COLO829 (cell line): Measurements from ENCODE around the gene MTTP.
A peak's percentile ranks its signal among the peaks of the same experiment; 100 is the strongest.

Experiments used
- DNase-seq: peaks from one replicate; pipeline ENCODE4 v3.0.0; 2012; ENCODE audit warnings: low spot score

Gene MTTP

GRCh38 chr4:99642725-99643489, 68.3 kb downstream of the MTTP start:
- no peak for DNase-seq

GRCh38 chr4:99644453-99644852, 69.8 kb downstream of the MTTP start:
- DNase-seq = no peak

DNA sequence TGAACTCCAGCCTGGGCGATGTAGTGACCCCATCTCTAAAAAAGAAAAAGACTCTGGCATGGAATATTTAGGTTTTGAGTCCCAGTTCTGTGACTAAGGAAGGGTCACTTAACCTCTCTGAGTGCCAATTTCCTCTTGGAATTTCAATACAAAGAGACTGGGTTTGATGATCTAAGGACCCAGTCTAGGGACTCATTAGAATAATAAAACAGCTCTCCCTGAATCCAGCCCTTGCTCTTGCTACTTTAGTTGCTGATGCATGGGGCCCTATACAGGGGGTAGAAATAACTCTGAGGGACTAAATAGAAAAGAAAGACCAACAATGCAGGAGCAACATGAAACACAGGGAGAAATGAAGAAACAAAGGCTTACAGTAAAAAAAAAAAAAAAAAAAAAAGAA, 70.4 kb downstream of the MTTP start:
- DNase-seq = no peak

- no peak for DNase-seq
These were observed 71.0 kb downstream of the MTTP start for GRCh38 chr4:99645638-99646037.

- DNase-seq = no peak
These were observed 72.4 kb downstream of the MTTP start for GRCh38 chr4:99647071-99647470.

- no peak for DNase-seq
These were observed 73.7 kb downstream of the MTTP start for GRCh38 chr4:99648321-99648720.

DNA sequence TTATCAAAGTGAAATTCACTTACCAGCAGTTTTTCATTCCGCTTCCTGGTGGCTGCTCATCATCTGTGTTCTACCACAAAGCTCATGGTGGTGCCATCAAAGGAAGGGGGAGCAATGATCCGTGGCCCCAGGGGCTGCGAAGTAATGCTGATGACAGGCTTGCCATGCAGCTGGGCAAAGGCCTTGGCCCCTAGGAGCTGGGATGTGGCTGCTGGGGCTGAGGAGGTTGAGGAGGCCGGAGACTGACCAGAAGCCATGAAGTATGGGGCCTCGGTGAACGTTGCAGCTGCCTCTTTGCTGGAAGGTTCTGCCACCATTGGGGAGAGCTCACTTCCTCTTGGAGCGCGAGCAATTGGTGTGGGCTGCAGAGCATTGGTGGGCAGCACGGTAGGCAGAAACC, 74.6 kb downstream of the MTTP start:
- no peak for DNase-seq

DNA sequence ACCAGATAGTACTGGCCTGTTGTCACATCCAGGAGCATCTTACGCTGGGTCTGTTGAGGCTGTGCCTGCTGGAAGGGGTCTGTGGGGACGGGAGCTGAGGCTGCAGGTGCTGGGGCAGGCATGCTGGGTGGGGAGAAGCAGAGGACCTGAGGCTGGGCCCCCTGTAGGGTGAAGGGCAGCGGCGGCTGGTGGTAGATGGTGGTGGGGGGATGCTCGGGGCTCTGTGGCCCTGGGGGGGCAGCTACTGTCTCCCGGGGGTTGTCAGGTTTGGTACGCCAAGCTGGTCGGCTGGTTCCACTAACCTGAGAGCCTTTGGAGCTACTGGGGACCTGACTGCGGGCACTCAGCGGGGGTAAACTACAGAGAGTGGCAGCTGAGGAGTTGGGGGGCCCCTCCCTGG, 75.2 kb downstream of the MTTP start:
- DNase-seq = no peak

GRCh38 chr4:99651016-99651769, 76.6 kb downstream of the MTTP start:
- no peak for DNase-seq

- no peak for DNase-seq
These were observed 77.3 kb downstream of the MTTP start for GRCh38 chr4:99651811-99652485.

DNA sequence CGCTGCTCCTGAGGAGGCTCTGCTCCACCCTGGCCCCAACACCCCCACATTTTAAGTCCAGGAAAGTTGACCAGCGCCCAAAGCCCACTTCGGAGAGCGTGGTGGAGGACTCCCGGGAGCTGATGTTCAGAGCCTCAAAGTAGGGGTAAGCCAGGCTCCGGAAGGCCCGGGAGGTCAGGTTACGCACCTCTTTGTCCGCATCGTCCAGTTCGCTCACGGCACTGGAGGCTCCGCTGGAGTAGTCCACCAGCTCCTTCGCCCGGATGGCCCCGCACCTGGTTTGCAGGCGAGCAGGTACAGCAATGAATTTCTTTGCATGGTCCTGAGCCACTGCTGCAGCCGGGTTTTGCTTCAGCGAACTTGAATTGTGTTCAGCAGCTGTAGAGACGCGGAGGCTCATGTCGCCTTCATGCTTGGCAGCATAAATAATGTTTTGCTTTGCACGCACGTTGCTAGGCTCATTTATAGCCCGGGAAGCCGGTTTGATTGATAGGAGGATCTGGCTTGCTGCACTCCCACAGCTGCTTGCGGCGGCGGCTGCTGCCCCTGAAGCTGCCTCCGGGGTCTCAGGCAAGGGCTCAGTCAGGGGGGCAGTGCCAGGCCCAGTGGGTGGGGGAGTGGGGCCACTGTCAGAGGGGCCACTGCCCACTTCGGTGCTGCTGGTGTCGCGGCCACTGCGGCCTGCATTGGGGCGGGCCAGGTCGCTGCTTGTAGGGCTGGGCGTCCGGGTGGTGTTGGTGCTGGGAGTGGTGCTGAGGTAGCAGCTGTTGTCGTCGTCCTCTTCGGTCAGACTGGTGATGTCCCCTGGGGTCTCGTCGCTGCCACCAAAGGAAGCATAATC, 78.2 kb downstream of the MTTP start:
- no peak for DNase-seq

DNA sequence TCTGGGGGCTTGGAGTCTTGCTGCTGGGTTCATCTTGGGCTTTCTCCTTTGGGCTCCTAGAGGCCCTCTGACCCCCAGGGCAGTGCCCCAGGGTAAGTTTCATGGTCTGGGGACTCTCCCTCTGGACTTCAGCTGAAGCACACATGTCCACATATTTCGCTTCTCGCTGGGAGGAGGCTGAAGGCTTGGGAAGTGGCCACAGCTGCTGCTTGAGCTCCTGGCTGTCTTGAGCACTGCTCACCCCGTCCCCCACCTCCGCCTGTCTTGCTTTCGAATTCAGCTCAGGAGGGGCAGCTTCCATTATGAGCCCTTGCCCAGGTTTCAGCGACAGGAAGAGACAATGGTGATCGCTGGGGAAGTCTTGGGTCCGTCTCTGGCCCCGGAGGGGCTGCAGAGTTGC, 79.3 kb downstream of the MTTP start:
- no peak for DNase-seq

GRCh38 chr4:99654361-99654761, 79.7 kb downstream of the MTTP start:
- peak; percentile 12 for DNase-seq

DNA sequence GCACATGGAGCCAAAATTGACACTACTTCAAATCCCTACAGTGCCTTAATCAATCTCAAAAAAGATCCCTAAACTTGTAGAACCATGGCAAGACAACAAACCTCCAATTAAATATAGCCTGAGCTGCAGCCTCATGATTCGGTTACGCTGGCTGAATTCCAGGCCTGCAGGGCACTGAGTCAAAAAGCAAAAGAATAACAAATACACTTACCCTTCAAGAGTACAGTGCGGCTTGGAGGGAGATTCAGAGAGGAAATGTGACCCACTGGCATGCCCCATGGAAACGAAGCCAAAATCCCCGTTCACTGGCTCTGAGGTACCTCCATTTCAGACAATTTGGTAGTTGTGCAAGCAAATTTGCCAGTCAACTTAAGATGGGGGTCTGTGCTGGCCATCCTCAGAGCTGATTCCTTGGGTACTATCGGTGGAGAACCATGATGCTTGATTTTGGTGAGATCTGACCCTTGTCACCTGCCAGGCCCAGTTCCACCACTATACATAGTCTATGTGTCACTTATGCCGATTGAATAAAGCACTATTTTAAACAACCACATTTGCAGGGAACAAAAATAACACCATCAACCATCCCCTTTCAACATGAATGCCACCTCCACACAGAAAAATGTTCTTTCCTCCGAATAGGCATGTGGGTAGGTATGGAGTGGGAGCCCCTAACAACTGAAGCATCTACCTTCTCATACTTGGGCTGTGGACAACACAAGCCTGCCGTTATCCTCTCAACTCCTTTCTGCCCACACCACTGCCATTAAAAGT, 80.9 kb downstream of the MTTP start:
- DNase-seq = peak; percentile 57

- no peak for DNase-seq
These were observed 83.2 kb downstream of the MTTP start, which contains the start of gene C4orf54 for GRCh38 chr4:99657798-99658197. C4orf54 (minus strand) TSS chr4:99657828; CDS start chr4:99654648, 3,180 bp downstream.

- no peak for DNase-seq
These were observed 84.0 kb downstream of the MTTP start for GRCh38 chr4:99658666-99659065.

DNA sequence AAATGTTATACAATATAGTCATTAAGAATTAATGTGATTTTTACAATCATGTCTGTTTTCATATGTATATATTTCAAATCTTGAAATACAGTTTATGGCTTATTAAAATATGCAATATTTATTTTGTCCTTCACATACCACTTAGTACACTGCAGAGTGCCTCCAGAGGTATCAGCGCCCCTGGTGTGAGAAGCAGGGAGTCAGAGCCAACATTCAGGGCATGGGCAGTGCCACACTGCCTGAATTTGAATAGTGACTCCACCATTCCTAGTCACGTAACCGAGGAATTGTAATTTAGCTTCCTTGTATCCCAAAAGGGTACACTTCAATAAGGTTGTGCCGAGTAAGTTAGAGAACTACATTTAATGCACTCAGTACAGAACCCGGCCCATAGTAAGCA, 87.3 kb downstream of the MTTP start:
- no peak for DNase-seq

- no peak for DNase-seq
These were observed 90.1 kb downstream of the MTTP start for GRCh38 chr4:99664716-99665115.

GRCh38 chr4:99665983-99666382, 91.4 kb downstream of the MTTP start:
- no peak for DNase-seq

GRCh38 chr4:99668472-99668871, 93.8 kb downstream of the MTTP start:
- no peak for DNase-seq

DNA sequence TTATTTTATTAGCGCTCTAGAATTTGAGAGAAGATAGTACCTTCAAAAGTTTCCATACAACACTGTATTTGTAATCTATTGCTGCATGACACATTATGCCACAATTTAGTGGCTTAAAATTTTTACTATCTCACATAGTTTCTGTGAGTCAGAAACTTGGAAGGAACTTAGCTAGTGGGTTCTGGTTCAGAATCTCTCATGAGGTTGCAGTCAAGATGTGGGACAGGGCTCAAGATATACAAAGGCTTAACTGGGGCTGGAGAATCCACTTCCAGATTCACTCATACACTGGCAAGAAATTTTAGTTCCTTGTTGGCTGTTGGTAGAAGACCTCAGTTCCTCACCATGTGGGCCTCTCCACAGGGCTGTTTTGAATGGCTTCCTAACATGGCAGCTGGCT, 94.5 kb downstream of the MTTP start:
- DNase-seq = no peak
